Renal cortical epithelial cell (primary cell): ENCODE measurements around the gene LGALS9. TPM values are rescaled to one million over a fixed set of nuclear protein-coding genes. Genes with fewer than 3 reads are reported as not detected.
"Not testable (repeated sequence)": the region's sequence is repeated elsewhere in the genome, so short reads cannot be mapped to it uniquely, and the experiment has no call there.

Source experiments
- DNase-seq: peaks from one replicate; pipeline ENCODE4 v3.0.0-alpha.2; 2011; ENCODE audit warnings: low read depth
- total RNA-seq: library from RNA; depleted of rRNA; stranded (reverse); fragments of >200 nt; gene quantifications from 2 replicates; pipeline ENCODE4 v1.2.3, GENCODE V29; 2014

The LGALS9 gene
- total RNA-seq, 1 donor from 2014 or later: 2.3 TPM

DNA sequence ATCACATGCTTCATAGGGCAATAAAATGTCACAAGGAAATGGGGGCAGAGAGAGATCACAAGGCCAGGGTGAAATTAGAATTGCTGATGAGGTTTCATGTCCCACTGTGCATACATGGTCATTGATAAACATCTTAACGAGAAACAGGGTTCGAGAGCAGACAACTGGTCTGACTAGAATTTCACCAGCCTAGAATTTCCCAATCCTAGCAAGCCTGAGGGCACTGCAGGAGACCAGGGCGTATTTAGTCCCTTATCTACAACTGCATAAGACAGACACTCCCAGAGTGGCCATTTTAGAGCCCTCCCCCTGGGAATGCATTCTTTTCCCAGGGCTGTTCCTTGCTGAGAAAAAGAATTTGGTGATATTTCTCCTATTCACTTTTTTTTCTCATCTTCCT lies 55.3 kb downstream of the LGALS9 start:
- DNase-seq: not testable (repeated sequence)

GRCh38 chr17:27690882-27691281 lies 59.9 kb downstream of the LGALS9 start:
- DNase-seq: no peak

DNA sequence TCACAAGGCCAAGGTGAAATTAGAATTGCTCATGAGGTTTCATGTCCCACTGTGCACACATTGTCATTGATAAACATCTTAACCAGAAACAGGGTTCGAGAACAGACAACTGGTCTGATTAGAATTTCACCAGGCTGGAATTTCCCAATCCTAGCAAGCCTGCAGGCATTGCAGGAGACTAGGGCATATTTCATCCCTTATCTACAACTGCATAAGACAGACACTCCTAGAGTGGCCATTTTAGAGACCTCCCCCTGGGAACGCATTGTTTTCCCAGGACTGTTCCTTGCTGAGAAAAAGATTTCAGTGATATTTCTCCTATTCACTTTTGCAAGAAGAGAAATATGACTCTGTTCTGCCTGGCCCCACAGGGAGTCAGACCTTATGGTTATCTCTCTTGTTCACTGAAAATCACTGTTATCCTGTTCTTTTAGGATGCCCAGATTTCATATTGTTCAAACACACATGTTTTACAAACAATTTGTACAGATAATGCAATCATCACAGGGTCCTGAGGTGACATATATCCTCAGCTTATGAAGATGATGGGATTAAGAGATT lies 64.3 kb downstream of the LGALS9 start:
- not testable (repeated sequence) for DNase-seq

Other genes with a start within 250 kb of the LGALS9 start
- gene KSR1, start 174.7 kb upstream of the LGALS9 start, total RNA-seq: 2.4 and 29.3 TPM in 2 replicates
- not detected in 2 replicates for gene NOS2, start 169.3 kb downstream of the LGALS9 start, total RNA-seq